Measurements from ENCODE around the gene GCSH.
"Not testable (repeated sequence)": the region's sequence is repeated elsewhere in the genome, so short reads cannot be mapped to it uniquely, and the experiment has no call there.

DNA sequence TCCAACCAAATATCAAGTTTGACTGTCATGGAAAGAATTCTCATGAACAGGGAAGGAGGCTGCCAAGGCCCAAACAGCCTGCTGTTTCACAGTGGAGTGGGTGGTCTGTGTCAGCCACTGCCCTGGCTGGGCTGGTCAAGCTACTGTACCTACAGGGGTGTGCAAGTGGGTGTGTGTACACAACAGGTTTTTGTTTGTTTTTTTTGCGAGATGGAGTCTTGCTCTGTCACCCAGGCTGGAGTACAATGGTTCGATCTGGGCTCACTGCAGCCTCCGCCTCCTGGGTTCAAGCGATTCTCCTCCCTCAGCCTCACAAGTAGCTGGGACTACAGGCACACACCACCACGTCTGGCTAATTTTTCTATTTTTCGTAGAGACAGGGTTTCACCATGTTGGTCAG, 13.1 kb upstream of the GCSH start:
- not testable (repeated sequence) for TF ChIP-seq CTCF (IDR thresholded peaks at IDR 0.05); POLR2AphosphoS5 (IDR thresholded peaks at IDR 0.05); POLR2A (IDR thresholded peaks at IDR 0.05); EP300 (IDR thresholded peaks at IDR 0.05; ENCODE audit: low read depth)

Data from transverse colon (tissue), 4 donors.